K562 (cell line): ENCODE data around the gene RRAGB. TPM values are rescaled to one million over a fixed set of nuclear protein-coding genes. Genes with fewer than 3 reads are reported as not detected.
A peak's percentile ranks its signal among the peaks of the same experiment; 100 is the strongest.

ENCODE experiments used
- ATAC-seq: fragments of 200-7000 bp; cut with Tn5 transposase; 3 replicates; pipeline ENCODE4 v1.9.1; 2020; ENCODE audit warnings: moderate library complexity
- BruUV-seq: library from RNA; stranded (reverse); fragments of 400-500 nt; replicated peaks from 2 replicates; lab custom pipeline; 2021; lab: Mats Ljungman, UMichigan
- CTCF ChIA-PET: fragments of 300-600 bp; formaldehyde crosslinking; extraction: SDS; loops from one replicate; lab custom pipeline; 2021; ENCODE audit warnings: low intra/inter-chr PET ratio; lab: Yijun Ruan, JAX
- POLR2A ChIA-PET: fragments of 300-600, 350-650 bp; sonication (Branson Sonifier 250); formaldehyde crosslinking; extraction: SDS; loops from one replicate; lab custom pipeline; 2021; ENCODE audit warnings: antibody characterized with exemption, inconsistent platforms; lab: Yijun Ruan, JAX
- DNase-seq, 4 experiments: peaks; one replicate each; pipeline versions ENCODE4 v3.0.0 to v3.0.0-alpha.2; 2011 to 2018; ENCODE audit warnings: low spot score in 3 of 4, mixed read lengths in 3 of 4; ENCODE audit errors: extremely low read depth in 1 of 4
- FAIRE-seq: peaks from 2 replicates; lab custom pipeline; 2011; peaks lifted over from hg19 to GRCh38; lab: Jason Lieb, UNC
- H2AFZ ChIP-seq: 2 replicates; pipeline ENCODE4 v1.6.0; 2011; ENCODE audit warnings: low read depth, low read length, control low read depth, inconsistent platforms
- H3K27ac ChIP-seq: fragments of 200-600 bp; 3 replicates; pipeline ENCODE4 v1.8.0; 2011; ENCODE audit warnings: low read depth, mild to moderate bottlenecking, control low read depth, inconsistent platforms, low read length, moderate library complexity, mixed read lengths; ENCODE audit errors: extremely low read depth
- H3K27me3 ChIP-seq, 2 experiments: fragments of 300-600 bp in 1 of 2; 2 replicates in 1 of 2; 3 replicates in 1 of 2; pipeline versions ENCODE4 v1.6.0 to v1.8.0; 2011; ENCODE audit warnings: inconsistent platforms in 2 of 2, low read length in 2 of 2, mild to moderate bottlenecking in 1 of 2, mixed read lengths in 1 of 2, moderate library complexity in 1 of 2; ENCODE audit not compliant: control insufficient read depth in 2 of 2, insufficient read depth in 2 of 2
- H3K36me3 ChIP-seq: fragments of 300-600 bp; 3 replicates; pipeline ENCODE4 v1.8.0; 2011; ENCODE audit warnings: mild to moderate bottlenecking, low read length, inconsistent platforms; ENCODE audit not compliant: control insufficient read depth, insufficient read depth
- H3K4me1 ChIP-seq, 2 experiments: fragments of 200-600 bp in 1 of 2; replicated peaks in 1 of 2; 2 replicates in 1 of 2; 3 replicates in 1 of 2; pipeline versions ENCODE4 v1.5.1 to v1.8.0; 2011; ENCODE audit warnings: inconsistent platforms in 2 of 2, low read length in 2 of 2, mild to moderate bottlenecking in 1 of 2, mixed read lengths in 1 of 2, moderate library complexity in 1 of 2; ENCODE audit not compliant: control insufficient read depth in 2 of 2, insufficient read depth in 2 of 2
- H3K4me2 ChIP-seq: 2 replicates; pipeline ENCODE4 v1.6.1; 2011; ENCODE audit warnings: low read length, control low read depth, inconsistent platforms, mixed read lengths; ENCODE audit not compliant: insufficient read depth
- H3K4me3 ChIP-seq: fragments of 200-600 bp; sonication (generic), shearing (Covaris generic); 2 replicates; pipeline ENCODE4 v1.5.1; 2016; ENCODE audit warnings: control low read depth, inconsistent platforms
- H3K79me2 ChIP-seq: fragments of 200-600 bp; 3 replicates; pipeline ENCODE4 v1.8.0; 2011; ENCODE audit warnings: low read length, inconsistent platforms; ENCODE audit not compliant: control insufficient read depth, insufficient read depth
- H3K9ac ChIP-seq, 2 experiments: 2 replicates each; pipeline versions ENCODE4 v1.6.0 to v1.6.1; 2011; ENCODE audit warnings: low read depth in 2 of 2, low read length in 2 of 2, control low read depth in 1 of 2, inconsistent platforms in 1 of 2, mild to moderate bottlenecking in 1 of 2, mixed read lengths in 1 of 2; ENCODE audit not compliant: insufficient read depth in 1 of 2
- H3K9me1 ChIP-seq: one replicate; pipeline ENCODE4 v1.6.0; 2011; ENCODE audit warnings: inconsistent platforms, mild to moderate bottlenecking, low read length, moderate library complexity; ENCODE audit not compliant: control insufficient read depth, insufficient read depth
- H3K9me3 ChIP-seq: replicated peaks from 2 replicates; pipeline ENCODE4 v1.5.1; 2011; ENCODE audit warnings: low read depth, low read length, inconsistent platforms; ENCODE audit not compliant: control insufficient read depth, insufficient read depth
- H4K20me1 ChIP-seq: replicated peaks from 2 replicates; pipeline ENCODE4 v1.6.1; 2011; ENCODE audit warnings: low read length, inconsistent platforms, mixed read lengths; ENCODE audit not compliant: control insufficient read depth, insufficient read depth
- CTBP1 ChIP-seq: fragments of 450-650 bp; IDR thresholded peaks from 2 replicates; pipeline ENCODE4 v1.6.1; 2016; ENCODE audit warnings: borderline replicate concordance
- CTCF ChIP-seq, 3 experiments: IDR thresholded peaks in 2 of 3; conservative IDR thresholded peaks in 1 of 3; 2 replicates each; pipeline ENCODE4 v1.5.1; 2011 to 2012; ENCODE audit warnings: low read length in 3 of 3, mild to moderate bottlenecking in 3 of 3, control low read depth in 2 of 3, improper control_type of control experiment in 1 of 3, inconsistent platforms in 1 of 3, low read depth in 1 of 3, mixed read lengths in 1 of 3, moderate library complexity in 1 of 3; ENCODE audit not compliant: insufficient read depth in 2 of 3
- DLX4 ChIP-seq: fragments of 250-450 bp; sonication (Bioruptor Pico); IDR thresholded peaks from 2 replicates; pipeline ENCODE4 v1.6.1; 2021; ENCODE audit warnings: mild to moderate bottlenecking
- MEIS2 ChIP-seq: fragments of 450-650 bp; IDR thresholded peaks from 2 replicates; pipeline ENCODE4 v1.6.1; 2014; ENCODE audit warnings: mild to moderate bottlenecking; ENCODE audit not compliant: partially characterized antibody
- WGBS: fragments of 100-300 bp; shearing (Covaris generic); methylation state at CpG from one replicate; pipeline ENCODE4 v1.1.6; 2016; ENCODE audit warnings: low coverage, mixed read lengths; ENCODE audit not compliant: insufficient coverage; ENCODE audit errors: missing lambda C conversion rate; 5-methylcytosine and 5-hydroxymethylcytosine counted together
- in situ Hi-C: fragments of 300-500 bp; cut with MboI; formaldehyde crosslinking; loops from 4 replicates; pipeline ENCODE4 v1.15.0; 2018; ENCODE audit warnings: inconsistent platforms, mixed read lengths
- intact Hi-C: fragments of 100-400 bp; cut with micrococcal nuclease; formaldehyde crosslinking; loops from 2 replicates; pipeline ENCODE4 v1.14.2; 2022
- polyA plus RNA-seq, 8 experiments: library from polyadenylated mRNA; depleted of rRNA in 4 of 8; stranded (reverse) in 5 of 8; unstranded in 3 of 8; fragments of >200 nt; fragmentation: Nextera tagmentation in 2 of 8; fragmentation: Illumina TruSeq in 1 of 8; extraction: Ambion mirVana in 2 of 8; extraction: Trizol in 1 of 8; gene quantifications; 2 replicates each; pipeline versions ENCODE4 v1.2.1 to v1.2.3, GENCODE V29; 2011 to 2014; ENCODE audit warnings: inconsistent platforms in 1 of 8, missing spikeins in 1 of 8
- total RNA-seq, 7 experiments: library from RNA; depleted of rRNA in 6 of 7; stranded (reverse); fragments of >200 nt in 6 of 7; fragmentation: Illumina TruSeq in 2 of 7; extraction: Trizol in 2 of 7; gene quantifications; 2 replicates each; pipeline versions ENCODE4 v1.2.1 to v1.2.3, GENCODE V29; 2011 to 2021; ENCODE audit warnings: low replicate concordance in 1 of 7

The RRAGB gene
- total and polyA plus RNA-seq, 9 of the 15 experiments (the other 6 are each of a cell fraction or from before 2014, with no cell fraction given) = 5.6 to 15.6 (median 9.1) TPM

DNA sequence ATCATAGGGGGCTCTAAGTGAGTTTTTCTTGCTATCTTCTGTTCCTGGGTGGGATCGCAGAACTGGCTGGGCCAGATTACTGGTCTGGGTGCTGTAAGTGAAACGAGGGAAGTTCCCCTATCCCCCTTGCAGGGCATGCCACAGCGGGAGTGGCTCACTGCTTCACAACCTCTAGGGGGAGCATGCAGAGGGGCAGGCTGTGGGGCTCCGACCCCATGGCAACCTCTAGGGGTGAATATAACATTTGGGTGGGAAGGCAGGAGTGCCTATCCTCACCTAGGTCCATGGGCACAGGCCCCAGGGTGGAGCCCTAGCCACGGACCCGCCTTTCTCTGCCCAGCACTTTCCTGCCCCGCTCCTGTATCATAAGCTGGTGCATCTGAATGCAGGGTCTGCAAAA, 1.7 kb upstream of the RRAGB start:
- peaks cover 7% of the 10 kb centered on the region for H3K79me2 ChIP-seq
- TF ChIP-seq MEIS2 (no peak), CTBP1 (no peak), CTCF (IDR thresholded peaks at IDR 0.05 in 2 of 3, conservative IDR thresholded peaks at IDR 0.05 in 1 of 3; ENCODE audit: insufficient read depth in 2 of 3, low read depth in 1 of 3, low read length in 3 of 3) (peak; percentile 14 to 54 (median 16); a peak in 4 of 6 replicates), DLX4 (no peak)
- in situ Hi-C loops (no loop called here), intact Hi-C loops (loop anchor here (10.0 kb wide), 1 partner anchor 261 kb away; the partner anchor contains the start of gene MAGEH1)
- H3K4me3 ChIP-seq = no peak overlapping the region
- H3K9me3 ChIP-seq = no peaks in the 10 kb centered on the region
- H4K20me1 ChIP-seq = no peaks in the 10 kb centered on the region
- no peak overlapping the region for H3K9ac ChIP-seq
- H3K36me3 ChIP-seq = peaks cover 9% of the 10 kb centered on the region; the same call in 1 of the 3 replicates
- FAIRE-seq (no peak), ATAC-seq (peak; percentile 30; the same call in 2 of the 3 replicates), DNase-seq (peak; percentile 5 to 18 (median 8))
- WGBS = 26% methylated on average over 6 of the region's 7 CpGs
- H3K27ac ChIP-seq = no peak overlapping the region
- no peak overlapping the region for H3K4me2 ChIP-seq
- H3K27me3 ChIP-seq = no peaks in the 10 kb centered on the region
- ChIA-PET POLR2A (no interaction called here), CTCF (no interaction called here)
- peaks cover 0 to 5% of the 10 kb centered on the region in 2 experiments; a peak in 1 of 5 replicates for H3K4me1 ChIP-seq
- H3K9me1 ChIP-seq = no peaks in the 10 kb centered on the region
- H2AFZ ChIP-seq = no peak overlapping the region
- no TSS peak for BruUV-seq
